SU-DHL-6 (cell line): Measurements from ENCODE around the gene LRP2BP.

Experiments
- EZH2phosphoT487 ChIP-seq: fragments of 200-600 bp; sonication (generic), shearing (Covaris generic); conservative IDR thresholded peaks from 2 replicates; pipeline ENCODE4 v1.6.1; 2018; ENCODE audit warnings: mild to moderate bottlenecking, antibody characterized with exemption, low read length, moderate library complexity, mixed read lengths
- TF ChIP-seq, protein P1 (sequence below): fragments of 200-600 bp; sonication (generic); IDR thresholded peaks from one replicate; pipeline ENCODE4 v1.5.1; 2017; ENCODE audit warnings: antibody characterized with exemption, mild to moderate bottlenecking, low read length, moderate library complexity; ENCODE audit not compliant: insufficient read depth, poor library complexity, severe bottlenecking

GRCh38 chr4:185374573-185374972, 21.2 kb downstream of the LRP2BP start:
- TF ChIP-seq, protein P1, sequence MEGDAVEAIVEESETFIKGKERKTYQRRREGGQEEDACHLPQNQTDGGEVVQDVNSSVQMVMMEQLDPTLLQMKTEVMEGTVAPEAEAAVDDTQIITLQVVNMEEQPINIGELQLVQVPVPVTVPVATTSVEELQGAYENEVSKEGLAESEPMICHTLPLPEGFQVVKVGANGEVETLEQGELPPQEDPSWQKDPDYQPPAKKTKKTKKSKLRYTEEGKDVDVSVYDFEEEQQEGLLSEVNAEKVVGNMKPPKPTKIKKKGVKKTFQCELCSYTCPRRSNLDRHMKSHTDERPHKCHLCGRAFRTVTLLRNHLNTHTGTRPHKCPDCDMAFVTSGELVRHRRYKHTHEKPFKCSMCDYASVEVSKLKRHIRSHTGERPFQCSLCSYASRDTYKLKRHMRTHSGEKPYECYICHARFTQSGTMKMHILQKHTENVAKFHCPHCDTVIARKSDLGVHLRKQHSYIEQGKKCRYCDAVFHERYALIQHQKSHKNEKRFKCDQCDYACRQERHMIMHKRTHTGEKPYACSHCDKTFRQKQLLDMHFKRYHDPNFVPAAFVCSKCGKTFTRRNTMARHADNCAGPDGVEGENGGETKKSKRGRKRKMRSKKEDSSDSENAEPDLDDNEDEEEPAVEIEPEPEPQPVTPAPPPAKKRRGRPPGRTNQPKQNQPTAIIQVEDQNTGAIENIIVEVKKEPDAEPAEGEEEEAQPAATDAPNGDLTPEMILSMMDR: no peak
- no peak for TF ChIP-seq EZH2phosphoT487
